Central memory CD4-positive, alpha-beta T cell (primary cell): ENCODE data around the gene ALOX15.
"Not testable (repeated sequence)": the region's sequence is repeated elsewhere in the genome, so short reads cannot be mapped to it uniquely, and the experiment has no call there.

ENCODE experiments used
- DNase-seq: peaks from one replicate; pipeline ENCODE4 v3.0.0; 2022
- total RNA-seq, 3 experiments: gene quantifications; one replicate each; lab custom pipeline; 2026; lab: John Stamatoyannopoulos, UW

Gene ALOX15
- total RNA-seq = 0 to 0.22 (median 0) reads per million in 3 experiments

GRCh38 chr17:4641297-4642195 lies at the start of gene ALOX15:
Gene ALOX15 (minus strand): TSS chr17:4641678. CDS start chr17:4641651, 27 bp downstream.
- DNase-seq = no peak

- DNase-seq = no peak
These were observed 49.3 kb upstream of the ALOX15 start for GRCh38 chr17:4690745-4691144.

- DNase-seq = not testable (repeated sequence)
These were observed 48.4 kb upstream of the ALOX15 start for GRCh38 chr17:4689872-4690271.

- not testable (repeated sequence) for DNase-seq
These were observed 42.3 kb upstream of the ALOX15 start for GRCh38 chr17:4683739-4684138.

GRCh38 chr17:4679658-4680057 lies 38.2 kb upstream of the ALOX15 start:
- no peak for DNase-seq

- DNase-seq = no peak
These were observed 37.1 kb upstream of the ALOX15 start for GRCh38 chr17:4678448-4679026.

- no peak for DNase-seq
These were observed 35.3 kb upstream of the ALOX15 start for GRCh38 chr17:4676791-4677190.

GRCh38 chr17:4675791-4676190 lies 34.3 kb upstream of the ALOX15 start:
- no peak for DNase-seq

- no peak for DNase-seq
These were observed 33.2 kb upstream of the ALOX15 start for GRCh38 chr17:4674685-4674998.

- DNase-seq = no peak
These were observed 32.7 kb upstream of the ALOX15 start for GRCh38 chr17:4673986-4674684.

- DNase-seq = no peak
These were observed 31.7 kb upstream of the ALOX15 start for GRCh38 chr17:4673169-4673568.

- DNase-seq = no peak
These were observed 31.3 kb upstream of the ALOX15 start for GRCh38 chr17:4672751-4673150.

GRCh38 chr17:4672055-4672630 lies 30.7 kb upstream of the ALOX15 start:
- DNase-seq = no peak

- DNase-seq = no peak
These were observed 25.7 kb upstream of the ALOX15 start for GRCh38 chr17:4667166-4667565.

GRCh38 chr17:4666296-4666695 lies 24.8 kb upstream of the ALOX15 start:
- DNase-seq = no peak

GRCh38 chr17:4665027-4665426 lies 23.5 kb upstream of the ALOX15 start:
- DNase-seq = no peak

GRCh38 chr17:4664230-4664629 lies 22.8 kb upstream of the ALOX15 start:
- no peak for DNase-seq

- DNase-seq = no peak
These were observed 22.2 kb upstream of the ALOX15 start for GRCh38 chr17:4663711-4664110.

- no peak for DNase-seq
These were observed 17.2 kb upstream of the ALOX15 start for GRCh38 chr17:4658478-4659305.

- DNase-seq = no peak
These were observed 16.2 kb upstream of the ALOX15 start for GRCh38 chr17:4657678-4658077.

GRCh38 chr17:4655933-4656332 lies 14.5 kb upstream of the ALOX15 start:
- DNase-seq = not testable (repeated sequence)

- DNase-seq = no peak
These were observed 11.5 kb upstream of the ALOX15 start for GRCh38 chr17:4652997-4653396.
